ENCODE data around the gene ZBBX. TPM values are rescaled to one million over a fixed set of nuclear protein-coding genes. Genes with fewer than 3 reads are reported as not detected.
A peak's percentile ranks its signal among the peaks of the same experiment; 100 is the strongest.
"Not testable (repeated sequence)": the region's sequence is repeated elsewhere in the genome, so short reads cannot be mapped to it uniquely, and the experiment has no call there.

Gene ZBBX
- total RNA-seq = 10 to 100 TPM in 1 of 8 experiments, 1 to 10 TPM in 4, under 1 TPM in 3; 0.10 to 32.7 (median 3.5) TPM

DNA sequence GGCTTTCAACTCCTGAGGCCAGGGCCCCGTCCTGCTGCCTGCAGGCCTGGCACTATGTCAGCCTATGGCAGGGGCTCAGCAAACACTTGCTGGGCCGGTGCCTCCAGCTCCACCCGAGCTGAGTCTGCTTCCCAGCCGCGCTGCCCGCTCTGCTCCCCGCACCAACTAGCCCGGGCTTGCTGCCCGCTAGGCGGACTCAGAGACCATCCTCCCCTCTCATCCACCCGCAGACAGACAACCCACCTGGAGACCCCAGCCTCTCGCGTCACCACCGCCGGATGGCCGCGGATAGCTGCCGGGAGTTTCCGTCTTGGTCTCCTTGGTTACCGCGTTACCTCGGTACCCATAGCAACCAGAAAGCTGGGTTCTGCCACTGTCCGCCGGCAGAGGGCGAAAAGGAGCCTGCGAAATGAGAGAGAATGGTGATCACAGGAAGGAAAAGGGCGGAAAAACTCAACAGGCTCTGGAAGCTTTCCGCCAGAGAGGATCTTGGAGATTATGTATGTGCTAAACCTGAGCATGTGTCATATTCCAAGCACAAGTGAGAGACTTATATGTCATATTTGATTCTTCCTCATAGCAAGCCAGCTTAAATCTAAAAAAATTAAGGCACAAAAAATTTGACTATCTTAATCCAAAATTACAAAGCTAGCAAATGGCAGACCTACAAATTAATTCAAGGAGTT, at the start of gene ZBBX:
Gene ZBBX, minus strand, starts transcription at position 294 of the 686 bp plus-strand sequence. CDS start 7,396 bp downstream, outside the sequence.
- peak; percentile 97 to 100 (median 98) for ATAC-seq (replicated peaks in 6 of 8)
- no peaks in the 10 kb centered on the region for H3K4me1 ChIP-seq (replicated peaks in 1 of 2)
- H3K4me3 ChIP-seq = peak within 1 kb of the TSS; percentile 35 to 55 (median 38)
- H3K27ac ChIP-seq = no peak within 1 kb of the TSS
- in situ Hi-C loops (cut with MboI; ENCODE audit: low pct_unique_long_range_greater_than_20kb in 2 of 9, low sequenced_read_pairs in 9 of 9, unreplicated experiment in 9 of 9) = loop anchor here in 3 of 9 experiments (25.0 kb wide), 3 partner anchors 307 to 657 kb away; no protein-coding TSS in a partner anchor
- 0 to 36% (median 4%) methylated on average over 2 to 14 of the region's 28 CpGs; no CpG with 5 or more reads in 3 of the 10 experiments for WGBS, 10 experiments

DNA sequence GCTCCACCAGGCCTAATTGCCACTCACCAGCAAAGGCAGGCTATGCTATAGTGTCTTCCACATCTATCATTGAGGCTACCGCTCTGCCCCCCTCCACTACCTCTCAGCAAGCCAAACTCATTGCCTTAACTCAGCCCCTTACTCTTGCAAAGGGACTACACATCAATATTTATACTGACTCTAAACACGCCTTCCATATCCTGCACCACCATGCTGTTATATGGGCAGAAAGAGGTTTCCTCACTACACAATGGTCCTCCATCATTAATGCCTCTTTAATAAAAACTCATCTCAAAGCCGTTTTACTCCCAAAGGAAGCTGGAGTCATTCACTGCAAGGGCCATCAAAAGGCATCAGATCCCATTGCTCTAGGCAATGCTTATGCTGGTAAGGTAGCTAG, 46.9 kb upstream of the ZBBX start:
- ATAC-seq (replicated peaks in 6 of 8) = not testable (repeated sequence)

GRCh38 chr3:167422396-167422795, 42.3 kb upstream of the ZBBX start:
- not testable (repeated sequence) for ATAC-seq (replicated peaks in 6 of 8); H3K27ac ChIP-seq; H3K4me3 ChIP-seq; H3K4me1 ChIP-seq (replicated peaks in 1 of 2)
- WGBS, 10 experiments = 0 to 100% (median 83%) methylated on average over 1 to 4 of the region's 4 CpGs; no CpG with 5 or more reads in 5 of the 10 experiments
- in situ Hi-C loops (cut with MboI; ENCODE audit: low pct_unique_long_range_greater_than_20kb in 2 of 9, low sequenced_read_pairs in 9 of 9, unreplicated experiment in 9 of 9) = loop anchor here in 2 of 9 experiments (25.0 kb wide), 2 partner anchors 465 to 615 kb away; no protein-coding TSS in a partner anchor

More for the DNA sequence above, 46.9 kb upstream of the ZBBX start:
- H3K4me3 ChIP-seq; in situ Hi-C loops (cut with MboI; ENCODE audit: low pct_unique_long_range_greater_than_20kb in 2 of 9, low sequenced_read_pairs in 9 of 9, unreplicated experiment in 9 of 9); H3K4me1 ChIP-seq (replicated peaks in 1 of 2); H3K27ac ChIP-seq: not testable (repeated sequence)
- WGBS, 10 experiments = 0 to 100% (median 83%) methylated on average over 1 to 3 of the region's 3 CpGs; no CpG with 5 or more reads in 3 of the 10 experiments

- in situ Hi-C loops (cut with MboI; ENCODE audit: low pct_unique_long_range_greater_than_20kb in 2 of 9, low sequenced_read_pairs in 9 of 9, unreplicated experiment in 9 of 9) = loop anchor here in 2 of 9 experiments (25.0 kb wide), 2 partner anchors 478 to 628 kb away; no protein-coding TSS in a partner anchor
- H3K27ac ChIP-seq = no peak overlapping the region
- WGBS, 10 experiments = 0 to 100% (median 88%) methylated on average over 1 of the region's 1 CpG; no CpG with 5 or more reads in 1 of the 10 experiments
- H3K4me1 ChIP-seq (replicated peaks in 1 of 2) = no peaks in the 10 kb centered on the region
- ATAC-seq (replicated peaks in 6 of 8) = no peak
- no peak overlapping the region for H3K4me3 ChIP-seq
Observed at GRCh38 chr3:167409611-167410010, 29.5 kb upstream of the ZBBX start.

- 59 to 83% (median 69%) methylated on average over 1 to 3 of the region's 3 CpGs; no CpG with 5 or more reads in 4 of the 10 experiments for WGBS, 10 experiments
- Histone ChIP-seq H3K4me1 (replicated peaks in 1 of 2) (no peaks in the 10 kb centered on the region), H3K27ac (no peak overlapping the region), H3K4me3 (no peak overlapping the region)
- peak; percentile 73 to 100 (median 94) for ATAC-seq (replicated peaks in 6 of 8)
- in situ Hi-C loops (cut with MboI; ENCODE audit: low pct_unique_long_range_greater_than_20kb in 2 of 9, low sequenced_read_pairs in 9 of 9, unreplicated experiment in 9 of 9) = loop anchor here in 2 of 9 experiments (25.0 kb wide), 2 partner anchors 480 to 630 kb away; no protein-coding TSS in a partner anchor
Observed at GRCh38 chr3:167406876-167407492, 26.9 kb upstream of the ZBBX start.

GRCh38 chr3:167397826-167398225, 17.7 kb upstream of the ZBBX start:
- WGBS, 10 experiments = 0 to 78% (median 60%) methylated on average over 1 of the region's 1 CpG; no CpG with 5 or more reads in 1 of the 10 experiments
- H3K4me3 ChIP-seq = no peak overlapping the region
- in situ Hi-C loops (cut with MboI; ENCODE audit: low pct_unique_long_range_greater_than_20kb in 2 of 9, low sequenced_read_pairs in 9 of 9, unreplicated experiment in 9 of 9) = loop anchor here in 3 of 9 experiments (25.0 kb wide), 3 partner anchors 289 to 639 kb away; no protein-coding TSS in a partner anchor
- no peaks in the 10 kb centered on the region for H3K4me1 ChIP-seq (replicated peaks in 1 of 2)
- ATAC-seq (replicated peaks in 6 of 8) = no peak
- H3K27ac ChIP-seq = no peak overlapping the region

GRCh38 chr3:167396075-167396474, 16.0 kb upstream of the ZBBX start:
- WGBS, 10 experiments = 0 to 92% (median 40%) methylated on average over 1 to 2 of the region's 2 CpGs; no CpG with 5 or more reads in 2 of the 10 experiments
- no peak for ATAC-seq (replicated peaks in 6 of 8)
- H3K4me1 ChIP-seq (replicated peaks in 1 of 2) = no peaks in the 10 kb centered on the region
- no peak overlapping the region for H3K27ac ChIP-seq
- in situ Hi-C loops (cut with MboI; ENCODE audit: low pct_unique_long_range_greater_than_20kb in 2 of 9, low sequenced_read_pairs in 9 of 9, unreplicated experiment in 9 of 9) = loop anchor here in 3 of 9 experiments (25.0 kb wide), 3 partner anchors 291 to 641 kb away; no protein-coding TSS in a partner anchor
- H3K4me3 ChIP-seq = no peak overlapping the region

DNA sequence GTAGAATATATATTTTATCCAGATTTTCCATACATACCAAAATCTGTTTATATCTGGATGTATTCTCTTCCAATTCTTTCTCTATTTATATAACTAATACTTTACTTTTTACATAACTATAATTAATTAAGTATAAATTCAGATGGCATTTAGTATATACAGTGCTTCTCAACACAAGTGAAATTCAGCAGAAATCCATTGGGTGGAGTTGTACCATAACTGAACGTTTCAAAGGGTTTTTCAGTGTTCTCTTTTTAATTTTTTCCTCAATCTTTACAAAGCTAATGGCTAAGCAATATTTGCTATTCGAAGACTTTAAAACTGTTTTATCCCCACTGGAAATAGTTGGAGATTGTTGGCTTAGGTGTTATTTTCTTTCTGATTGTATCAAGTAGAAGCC, 13.9 kb upstream of the ZBBX start:
- Histone ChIP-seq H3K4me1 (replicated peaks in 1 of 2) (no peaks in the 10 kb centered on the region), H3K27ac (no peak overlapping the region), H3K4me3 (no peak overlapping the region)
- no peak for ATAC-seq (replicated peaks in 6 of 8)
- WGBS, 10 experiments = 0 to 84% (median 57%) methylated on average over 2 of the region's 2 CpGs; no CpG with 5 or more reads in 1 of the 10 experiments
- in situ Hi-C loops (cut with MboI; ENCODE audit: low pct_unique_long_range_greater_than_20kb in 2 of 9, low sequenced_read_pairs in 9 of 9, unreplicated experiment in 9 of 9) = loop anchor here in 3 of 9 experiments (25.0 kb wide), 3 partner anchors 293 to 643 kb away; no protein-coding TSS in a partner anchor

DNA sequence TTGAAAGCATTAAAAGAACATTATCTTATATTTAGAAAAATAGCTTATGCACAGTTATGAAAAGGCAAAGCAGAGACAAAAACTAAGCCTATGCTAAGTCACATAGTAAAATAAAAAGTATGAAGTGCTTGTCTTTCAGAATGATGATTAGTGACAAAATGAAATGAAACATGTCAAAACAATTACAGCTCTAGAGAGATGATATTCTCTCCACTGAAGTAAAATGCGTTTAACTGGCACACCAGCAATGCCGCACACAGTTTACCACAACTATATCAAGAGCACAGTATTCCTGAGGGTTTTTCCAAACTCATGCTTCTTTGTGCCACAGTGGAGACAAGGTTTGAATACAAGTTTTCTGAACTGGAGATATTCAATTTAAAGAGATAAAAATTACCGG, 2.1 kb upstream of the ZBBX start:
- Histone ChIP-seq H3K4me1 (replicated peaks in 1 of 2) (no peaks in the 10 kb centered on the region), H3K27ac (no peak overlapping the region), H3K4me3 (no peak overlapping the region)
- 54 to 100% (median 88%) methylated on average over 1 to 3 of the region's 3 CpGs for WGBS, 10 experiments
- in situ Hi-C loops (cut with MboI; ENCODE audit: low pct_unique_long_range_greater_than_20kb in 2 of 9, low sequenced_read_pairs in 9 of 9, unreplicated experiment in 9 of 9) = loop anchor here in 3 of 9 experiments (25.0 kb wide), 3 partner anchors 305 to 655 kb away; no protein-coding TSS in a partner anchor
- no peak for ATAC-seq (replicated peaks in 6 of 8)

DNA sequence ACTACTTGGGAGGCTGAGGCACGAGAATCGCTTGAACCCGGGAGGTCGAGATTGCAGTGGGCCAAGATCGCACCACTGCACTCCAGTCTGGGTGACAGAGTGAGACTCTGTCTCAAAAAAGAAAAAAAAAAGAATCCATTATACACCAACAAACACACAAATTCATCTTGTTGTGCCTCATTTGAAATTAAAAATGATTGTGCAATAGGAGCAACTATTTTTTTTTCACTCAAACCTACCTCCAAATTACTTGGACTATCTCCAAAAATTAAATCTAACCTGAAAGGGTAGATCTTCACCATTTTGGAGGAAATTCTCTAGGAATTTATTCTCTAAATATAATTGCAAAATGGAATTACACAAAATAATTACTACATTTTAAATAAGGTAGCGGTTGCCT, 4.6 kb downstream of the ZBBX start:
- in situ Hi-C loops (cut with MboI; ENCODE audit: low pct_unique_long_range_greater_than_20kb in 2 of 9, low sequenced_read_pairs in 9 of 9, unreplicated experiment in 9 of 9) = loop anchor here in 3 of 9 experiments (25.0 kb wide), 3 partner anchors 312 to 662 kb away; no protein-coding TSS in a partner anchor
- Histone ChIP-seq H3K27ac (no peak overlapping the region), H3K4me1 (replicated peaks in 1 of 2) (no peaks in the 10 kb centered on the region), H3K4me3 (no peak overlapping the region)
- ATAC-seq (replicated peaks in 6 of 8) = no peak
- 50 to 100% (median 94%) methylated on average over 1 to 5 of the region's 6 CpGs; no CpG with 5 or more reads in 1 of the 10 experiments for WGBS, 10 experiments

DNA sequence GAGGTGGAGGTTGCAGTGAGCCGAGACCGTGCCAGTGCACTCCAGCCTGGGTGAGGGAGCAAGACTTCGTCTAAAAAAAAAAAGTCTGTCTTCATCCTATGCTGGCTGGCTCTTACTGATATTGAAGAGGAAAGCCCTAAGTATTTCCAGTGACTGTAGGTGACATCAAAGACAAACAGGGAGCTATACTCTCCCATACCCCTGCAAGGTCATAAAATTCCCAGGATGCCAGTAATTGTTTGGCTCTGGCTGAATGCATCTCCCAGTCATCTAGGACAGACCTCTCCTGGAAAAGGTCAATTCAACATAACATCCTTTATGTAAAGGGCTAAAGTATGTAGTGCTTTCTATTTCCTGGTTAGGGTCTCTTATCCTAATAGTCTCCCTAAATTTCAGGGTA, 8.0 kb downstream of the ZBBX start:
- Histone ChIP-seq H3K4me1 (replicated peaks in 1 of 2) (no peaks in the 10 kb centered on the region), H3K4me3 (no peak overlapping the region), H3K27ac (no peak overlapping the region)
- in situ Hi-C loops (cut with MboI; ENCODE audit: low pct_unique_long_range_greater_than_20kb in 2 of 9, low sequenced_read_pairs in 9 of 9, unreplicated experiment in 9 of 9) = loop anchor here in 1 of 9 experiments (25.0 kb wide), 1 partner anchor 1360 kb away; no protein-coding TSS in a partner anchor
- ATAC-seq (replicated peaks in 6 of 8) = no peak
- 56 to 100% (median 80%) methylated on average over 1 to 3 of the region's 3 CpGs; no CpG with 5 or more reads in 7 of the 10 experiments for WGBS, 10 experiments

- 75 to 100% (median 94%) methylated on average over 1 of the region's 1 CpG; no CpG with 5 or more reads in 6 of the 10 experiments for WGBS, 10 experiments
- in situ Hi-C loops (cut with MboI; ENCODE audit: low pct_unique_long_range_greater_than_20kb in 2 of 9, low sequenced_read_pairs in 9 of 9, unreplicated experiment in 9 of 9) = loop anchor here in 1 of 9 experiments (25.0 kb wide), 1 partner anchor 1350 kb away; no protein-coding TSS in a partner anchor
- H3K4me1 ChIP-seq (replicated peaks in 1 of 2) = peaks cover 0 to 4% of the 10 kb centered on the region in 2 donors
- H3K27ac ChIP-seq = no peak overlapping the region
- ATAC-seq (replicated peaks in 6 of 8) = peak in 2 of 8 experiments; percentile 24 to 99
- no peak overlapping the region for H3K4me3 ChIP-seq
Observed at GRCh38 chr3:167361948-167362347, 18.1 kb downstream of the ZBBX start.

All from motor neuron (in vitro differentiated cells).